Eye (tissue), 1 donor: Measurements from ENCODE around the gene MUC3A.
"Not testable (repeated sequence)": the region's sequence is repeated elsewhere in the genome, so short reads cannot be mapped to it uniquely, and the experiment has no call there.

Experiments used
- DNase-seq: peaks from one replicate; pipeline ENCODE4 v3.0.0-alpha.2; 2015

MUC3A gene

GRCh38 chr7:100975371-100975821 lies 26.1 kb downstream of the MUC3A start:
- DNase-seq: no peak

- no peak for DNase-seq
These were observed 29.0 kb downstream of the MUC3A start for GRCh38 chr7:100978300-100978699.

GRCh38 chr7:100983451-100984187 lies 34.3 kb downstream of the MUC3A start:
- DNase-seq: no peak

DNA sequence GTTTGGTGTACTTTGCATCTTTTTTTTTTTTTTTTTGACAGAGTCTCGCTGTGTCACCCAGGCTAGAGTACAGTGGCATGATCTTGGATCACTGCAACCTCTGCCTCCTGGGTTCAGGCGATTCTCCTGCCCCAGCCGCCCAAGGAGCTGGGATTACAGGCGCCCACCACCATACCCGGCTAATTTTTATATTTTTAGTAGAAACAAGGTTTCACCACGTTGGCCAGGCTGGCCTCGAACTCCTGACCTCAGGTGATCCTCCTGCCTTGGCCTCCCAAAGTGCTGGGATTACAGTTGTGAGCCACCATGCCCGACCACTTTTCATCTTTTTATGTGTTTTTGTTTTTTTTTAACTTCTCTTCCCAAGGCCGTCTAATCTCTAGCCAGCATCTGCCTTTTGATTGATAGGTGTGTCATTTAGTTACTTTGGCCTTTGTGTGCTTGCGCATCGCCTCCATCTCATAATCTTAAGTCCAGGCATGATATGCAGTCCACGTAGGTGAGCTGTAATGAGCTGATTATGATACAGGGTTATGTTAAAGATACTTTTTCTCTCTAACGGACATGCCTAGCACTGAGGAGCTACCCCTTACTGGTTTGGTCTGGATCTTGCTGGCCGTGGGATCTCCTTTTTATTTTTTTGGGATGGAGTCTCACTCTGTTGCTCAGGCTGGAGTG lies 35.0 kb downstream of the MUC3A start:
- not testable (repeated sequence) for DNase-seq

GRCh38 chr7:100985033-100985797 lies 35.9 kb downstream of the MUC3A start:
- not testable (repeated sequence) for DNase-seq

- no peak for DNase-seq
These were observed 42.3 kb downstream of the MUC3A start for GRCh38 chr7:100991631-100992030.

DNA sequence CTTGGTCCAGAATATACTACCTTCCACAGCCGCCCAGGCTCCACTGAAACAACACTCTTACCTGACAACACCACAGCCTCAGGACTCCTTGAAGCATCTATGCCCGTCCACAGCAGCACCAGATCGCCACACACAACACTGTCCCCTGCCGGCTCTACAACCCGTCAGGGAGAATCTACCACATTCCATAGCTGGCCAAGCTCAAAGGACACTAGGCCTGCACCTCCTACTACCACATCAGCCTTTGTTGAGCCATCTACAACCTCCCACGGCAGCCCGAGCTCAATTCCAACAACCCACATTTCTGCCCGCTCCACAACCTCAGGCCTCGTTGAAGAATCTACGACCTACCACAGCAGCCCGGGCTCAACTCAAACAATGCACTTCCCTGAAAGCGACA lies 42.9 kb downstream of the MUC3A start:
- DNase-seq: not testable (repeated sequence)

- DNase-seq: not testable (repeated sequence)
These were observed 45.3 kb downstream of the MUC3A start for GRCh38 chr7:100994671-100995070.

DNA sequence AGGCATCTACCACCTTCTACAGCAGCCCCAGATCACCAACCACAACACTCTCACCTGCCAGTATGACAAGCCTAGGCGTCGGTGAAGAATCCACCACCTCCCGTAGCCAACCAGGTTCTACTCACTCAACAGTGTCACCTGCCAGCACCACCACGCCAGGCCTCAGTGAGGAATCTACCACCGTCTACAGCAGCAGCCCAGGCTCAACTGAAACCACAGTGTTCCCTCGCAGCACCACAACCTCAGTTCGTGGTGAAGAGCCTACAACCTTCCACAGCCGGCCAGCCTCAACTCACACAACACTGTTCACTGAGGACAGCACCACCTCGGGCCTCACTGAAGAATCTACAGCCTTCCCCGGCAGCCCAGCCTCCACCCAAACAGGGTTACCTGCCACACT lies 49.2 kb downstream of the MUC3A start:
- DNase-seq: not testable (repeated sequence)

DNA sequence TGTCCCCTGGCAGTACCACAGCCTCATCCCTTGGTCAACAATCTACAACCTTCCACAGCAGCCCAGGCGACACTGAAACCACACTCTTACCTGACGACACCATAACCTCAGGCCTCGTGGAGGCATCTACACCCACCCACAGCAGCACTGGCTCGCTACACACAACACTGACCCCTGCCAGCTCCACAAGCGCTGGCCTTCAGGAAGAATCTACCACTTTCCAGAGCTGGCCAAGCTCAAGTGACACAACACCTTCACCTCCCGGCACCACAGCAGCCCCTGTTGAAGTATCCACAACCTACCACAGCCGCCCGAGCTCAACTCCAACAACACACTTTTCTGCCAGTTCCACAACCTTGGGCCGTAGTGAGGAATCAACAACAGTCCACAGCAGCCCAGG lies 50.0 kb downstream of the MUC3A start:
- DNase-seq: not testable (repeated sequence)

DNA sequence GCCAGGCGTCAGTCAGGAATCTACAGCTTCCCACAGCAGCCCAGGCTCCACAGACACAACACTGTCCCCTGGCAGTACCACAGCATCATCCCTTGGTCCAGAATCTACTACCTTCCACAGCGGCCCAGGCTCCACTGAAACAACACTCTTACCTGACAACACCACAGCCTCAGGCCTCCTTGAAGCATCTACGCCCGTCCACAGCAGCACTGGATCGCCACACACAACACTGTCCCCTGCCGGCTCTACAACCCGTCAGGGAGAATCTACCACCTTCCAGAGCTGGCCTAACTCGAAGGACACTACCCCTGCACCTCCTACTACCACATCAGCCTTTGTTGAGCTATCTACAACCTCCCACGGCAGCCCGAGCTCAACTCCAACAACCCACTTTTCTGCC lies 50.7 kb downstream of the MUC3A start:
- DNase-seq: not testable (repeated sequence)

GRCh38 chr7:101002333-101002732 lies 53.0 kb downstream of the MUC3A start:
- DNase-seq: not testable (repeated sequence)

DNA sequence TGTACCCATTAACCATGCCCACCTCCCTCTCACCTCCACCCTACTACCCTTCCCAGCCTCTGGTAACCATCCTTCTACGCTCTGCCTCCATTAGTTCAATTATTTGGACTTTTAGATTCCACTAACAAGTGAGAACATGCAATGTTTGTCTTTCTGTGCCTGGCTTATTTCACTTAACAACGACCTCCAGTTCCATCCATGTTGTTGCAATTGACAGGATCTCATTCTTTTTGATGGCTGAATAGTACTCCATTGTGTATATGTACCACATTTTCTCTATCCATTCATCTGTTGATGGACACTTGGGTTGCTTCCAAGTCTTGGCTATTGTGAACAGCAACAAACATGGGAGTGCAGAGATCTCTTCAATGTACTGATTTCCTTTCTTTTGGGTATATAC lies 58.0 kb downstream of the MUC3A start:
- not testable (repeated sequence) for DNase-seq

- DNase-seq: no peak
These were observed 60.3 kb downstream of the MUC3A start for GRCh38 chr7:101009629-101010028.

- DNase-seq: no peak
These were observed 63.6 kb downstream of the MUC3A start for GRCh38 chr7:101012931-101013330.

DNA sequence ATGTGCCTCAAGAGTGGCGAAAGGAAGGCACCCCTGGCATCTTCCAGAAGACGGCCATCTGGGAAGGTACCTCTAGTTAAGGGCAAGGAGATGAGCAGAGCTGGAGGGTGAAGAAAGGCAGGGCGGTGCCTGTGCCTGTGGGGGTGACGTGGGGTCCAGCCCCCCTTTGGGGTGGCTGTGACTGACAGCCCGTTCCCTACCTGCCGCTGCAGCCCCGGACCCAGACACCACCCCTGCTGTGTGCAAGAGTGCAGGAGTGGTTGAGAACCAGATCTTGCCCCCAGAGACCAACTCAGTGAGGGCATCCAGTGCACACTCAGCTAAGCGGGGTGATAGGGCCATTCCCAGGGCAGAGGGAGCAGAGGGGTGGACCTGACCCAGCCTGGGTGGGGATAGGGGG lies 66.3 kb downstream of the MUC3A start:
- DNase-seq: no peak

- DNase-seq: peak; percentile 84
These were observed 67.9 kb downstream of the MUC3A start for GRCh38 chr7:101017064-101017777.
